Liver (tissue), 9 donors: ENCODE data around the gene SCGN. TPM values are rescaled to one million over a fixed set of nuclear protein-coding genes. Genes with fewer than 3 reads are reported as not detected.

ENCODE experiments used
- DNase-seq: peaks from one replicate; pipeline ENCODE4 v3.0.0-alpha.2; 2017; ENCODE audit warnings: low spot score
- H3K27ac ChIP-seq, 2 donors: one replicate each; pipeline ENCODE4 v1.7.0; 2013; ENCODE audit warnings: inconsistent platforms in 2 of 2, low read length in 2 of 2, control low read depth in 1 of 2, low read depth in 1 of 2, mild to moderate bottlenecking in 1 of 2
- H3K27me3 ChIP-seq, 4 donors: one replicate each; pipeline versions ENCODE4 v1.6.1 to v1.7.0; 2013; ENCODE audit warnings: low read length in 3 of 4, inconsistent platforms in 1 of 4, mild to moderate bottlenecking in 1 of 4, moderate library complexity in 1 of 4; ENCODE audit not compliant: control insufficient read depth in 4 of 4, insufficient read depth in 4 of 4
- H3K36me3 ChIP-seq, 4 donors: one replicate each; pipeline versions ENCODE4 v1.6.1 to v1.7.0; 2013; ENCODE audit warnings: low read length in 3 of 4, mild to moderate bottlenecking in 3 of 4, low read depth in 1 of 4, moderate library complexity in 1 of 4; ENCODE audit not compliant: control insufficient read depth in 4 of 4, insufficient read depth in 3 of 4
- H3K4me1 ChIP-seq, 4 donors: one replicate each; pipeline versions ENCODE4 v1.6.1 to v1.7.0; 2013; ENCODE audit warnings: low read length in 3 of 4, mild to moderate bottlenecking in 3 of 4, moderate library complexity in 1 of 4; ENCODE audit not compliant: control insufficient read depth in 4 of 4, insufficient read depth in 4 of 4
- H3K4me3 ChIP-seq, 3 donors: one replicate each; pipeline versions ENCODE4 v1.6.1 to v1.7.0; 2013; ENCODE audit warnings: low read length in 3 of 3, control low read depth in 1 of 3, low read depth in 1 of 3, mild to moderate bottlenecking in 1 of 3
- H3K9ac ChIP-seq, 2 donors: one replicate each; pipeline ENCODE4 v1.7.0; 2013; ENCODE audit warnings: low read length in 2 of 2, mild to moderate bottlenecking in 2 of 2, moderate library complexity in 2 of 2, control low read depth in 1 of 2, low read depth in 1 of 2
- H3K9me3 ChIP-seq, 4 donors: one replicate each; pipeline versions ENCODE4 v1.6.1 to v1.7.0; 2013; ENCODE audit warnings: low read length in 3 of 4; ENCODE audit not compliant: control insufficient read depth in 4 of 4
- EGR1 ChIP-seq, 2 donors: IDR thresholded peaks; 2 replicates each; pipeline ENCODE4 v1.6.1; 2016 to 2018; ENCODE audit warnings: antibody characterized with exemption in 2 of 2, low read depth in 2 of 2
- FOXA1 ChIP-seq: IDR thresholded peaks from 2 replicates; pipeline ENCODE4 v1.6.1; 2016; ENCODE audit warnings: antibody characterized with exemption
- FOXA2 ChIP-seq: IDR thresholded peaks from 2 replicates; pipeline ENCODE4 v1.6.1; 2016; ENCODE audit warnings: antibody characterized with exemption
- HNF4A ChIP-seq, 2 donors: conservative IDR thresholded peaks; 2 replicates each; pipeline ENCODE4 v1.6.1; 2016; ENCODE audit warnings: antibody characterized with exemption in 2 of 2, mild to moderate bottlenecking in 2 of 2
- JUND ChIP-seq, 2 donors: IDR thresholded peaks; 2 replicates each; pipeline ENCODE4 v1.6.1; 2016; ENCODE audit warnings: antibody characterized with exemption in 2 of 2
- NR2F2 ChIP-seq: IDR thresholded peaks from 2 replicates; pipeline ENCODE4 v1.6.1; 2016; ENCODE audit warnings: antibody characterized with exemption
- RAD21 ChIP-seq, 2 donors: IDR thresholded peaks; 2 replicates each; pipeline ENCODE4 v1.6.1; 2016; ENCODE audit warnings: antibody characterized with exemption in 2 of 2, mild to moderate bottlenecking in 2 of 2
- RXRA ChIP-seq, 2 donors: IDR thresholded peaks; 2 replicates each; pipeline ENCODE4 v1.6.1; 2017 to 2018; ENCODE audit warnings: antibody characterized with exemption in 2 of 2, mild to moderate bottlenecking in 1 of 2
- SP1 ChIP-seq: IDR thresholded peaks from 2 replicates; pipeline ENCODE4 v1.6.1; 2018; ENCODE audit warnings: antibody characterized with exemption, mild to moderate bottlenecking
- TAF1 ChIP-seq: conservative IDR thresholded peaks from 2 replicates; pipeline ENCODE4 v1.6.1; 2016; ENCODE audit warnings: antibody characterized with exemption, mild to moderate bottlenecking
- YY1 ChIP-seq: IDR thresholded peaks from 2 replicates; pipeline ENCODE4 v1.6.1; 2016; ENCODE audit warnings: antibody characterized with exemption, mild to moderate bottlenecking
- WGBS: extraction: QIAGEN DNeasy Blood & Tissue Kit; methylation state at CpG from one replicate; pipeline ENCODE4 v1.1.7; 2013; 5-methylcytosine and 5-hydroxymethylcytosine counted together
- polyA plus RNA-seq, 2 donors: library from polyadenylated mRNA; stranded (reverse) in 1 of 2; unstranded in 1 of 2; fragments of 200-250 nt in 1 of 2; fragments of >200 nt in 1 of 2; fragmentation: Nextera tagmentation in 1 of 2; extraction: Ambion mirVana in 1 of 2; gene quantifications; one replicate each; pipeline versions ENCODE4 v1.2.1 to v1.2.3, GENCODE V29; 2013 to 2015
- total RNA-seq, 2 donors: library from RNA; depleted of rRNA; stranded (reverse); fragments of >200 nt; gene quantifications; one replicate each; pipeline ENCODE4 v1.2.3, GENCODE V29; 2014
- TF ChIP-seq, protein P1 (sequence below): IDR thresholded peaks from 2 replicates; pipeline ENCODE4 v1.6.1; 2016; ENCODE audit warnings: antibody characterized with exemption
- TF ChIP-seq, protein P2 (sequence below): IDR thresholded peaks from 2 replicates; pipeline ENCODE4 v1.6.1; 2016; ENCODE audit warnings: antibody characterized with exemption
- TF ChIP-seq, protein P3 (sequence below): IDR thresholded peaks from 2 replicates; pipeline ENCODE4 v1.6.1; 2016; ENCODE audit warnings: antibody characterized with exemption
- TF ChIP-seq, protein P4 (sequence below): fragments of 150-350 bp; IDR thresholded peaks from 2 replicates; pipeline ENCODE4 v1.5.1; 2017; ENCODE audit warnings: improper control_type of control experiment, low read depth, low read length; ENCODE audit not compliant: missing input control
- donor health status: healthy.
- donor health status: healthy.
- donor health status: healthy.
- donor health status: healthy.
- donor health status: healthy.

The SCGN gene
- total and polyA plus RNA-seq, 4 donors = 0.28 to 8.1 (median 2.8) TPM

DNA sequence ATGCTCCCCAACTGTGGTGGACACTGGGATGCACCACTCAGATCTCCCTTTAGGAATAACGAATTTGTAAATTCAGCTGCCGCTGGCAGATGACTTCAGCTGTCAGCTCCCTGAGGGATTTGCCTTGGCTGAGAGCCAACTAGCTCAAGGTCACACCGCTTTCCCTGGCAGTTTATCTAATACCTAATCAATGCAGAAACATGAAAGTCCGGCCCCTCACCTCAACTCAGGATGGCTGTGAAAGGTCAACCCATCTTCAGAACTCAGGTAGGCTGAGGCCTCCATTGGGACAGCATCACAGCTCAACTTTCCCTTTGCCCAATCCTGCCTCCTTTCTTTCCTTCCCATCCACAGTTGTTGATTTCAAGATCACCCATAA lies 22.8 kb upstream of the SCGN start:
- Histone ChIP-seq H3K9me3 (no peaks in the 10 kb centered on the region), H3K27me3 (no peaks in the 10 kb centered on the region), H3K4me3 (no peak overlapping the region), H3K9ac (no peak overlapping the region), H3K36me3 (no peaks in the 10 kb centered on the region), H3K4me1 (peaks cover 0 to 6% (median 0%) of the 10 kb centered on the region in 4 donors), H3K27ac (no peak overlapping the region)
- TF ChIP-seq, protein P1, sequence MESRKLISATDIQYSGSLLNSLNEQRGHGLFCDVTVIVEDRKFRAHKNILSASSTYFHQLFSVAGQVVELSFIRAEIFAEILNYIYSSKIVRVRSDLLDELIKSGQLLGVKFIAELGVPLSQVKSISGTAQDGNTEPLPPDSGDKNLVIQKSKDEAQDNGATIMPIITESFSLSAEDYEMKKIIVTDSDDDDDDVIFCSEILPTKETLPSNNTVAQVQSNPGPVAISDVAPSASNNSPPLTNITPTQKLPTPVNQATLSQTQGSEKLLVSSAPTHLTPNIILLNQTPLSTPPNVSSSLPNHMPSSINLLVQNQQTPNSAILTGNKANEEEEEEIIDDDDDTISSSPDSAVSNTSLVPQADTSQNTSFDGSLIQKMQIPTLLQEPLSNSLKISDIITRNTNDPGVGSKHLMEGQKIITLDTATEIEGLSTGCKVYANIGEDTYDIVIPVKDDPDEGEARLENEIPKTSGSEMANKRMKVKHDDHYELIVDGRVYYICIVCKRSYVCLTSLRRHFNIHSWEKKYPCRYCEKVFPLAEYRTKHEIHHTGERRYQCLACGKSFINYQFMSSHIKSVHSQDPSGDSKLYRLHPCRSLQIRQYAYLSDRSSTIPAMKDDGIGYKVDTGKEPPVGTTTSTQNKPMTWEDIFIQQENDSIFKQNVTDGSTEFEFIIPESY = no peak
- WGBS = 30% methylated on average over 4 of the region's 4 CpGs
- peak; percentile 44 for DNase-seq

DNA sequence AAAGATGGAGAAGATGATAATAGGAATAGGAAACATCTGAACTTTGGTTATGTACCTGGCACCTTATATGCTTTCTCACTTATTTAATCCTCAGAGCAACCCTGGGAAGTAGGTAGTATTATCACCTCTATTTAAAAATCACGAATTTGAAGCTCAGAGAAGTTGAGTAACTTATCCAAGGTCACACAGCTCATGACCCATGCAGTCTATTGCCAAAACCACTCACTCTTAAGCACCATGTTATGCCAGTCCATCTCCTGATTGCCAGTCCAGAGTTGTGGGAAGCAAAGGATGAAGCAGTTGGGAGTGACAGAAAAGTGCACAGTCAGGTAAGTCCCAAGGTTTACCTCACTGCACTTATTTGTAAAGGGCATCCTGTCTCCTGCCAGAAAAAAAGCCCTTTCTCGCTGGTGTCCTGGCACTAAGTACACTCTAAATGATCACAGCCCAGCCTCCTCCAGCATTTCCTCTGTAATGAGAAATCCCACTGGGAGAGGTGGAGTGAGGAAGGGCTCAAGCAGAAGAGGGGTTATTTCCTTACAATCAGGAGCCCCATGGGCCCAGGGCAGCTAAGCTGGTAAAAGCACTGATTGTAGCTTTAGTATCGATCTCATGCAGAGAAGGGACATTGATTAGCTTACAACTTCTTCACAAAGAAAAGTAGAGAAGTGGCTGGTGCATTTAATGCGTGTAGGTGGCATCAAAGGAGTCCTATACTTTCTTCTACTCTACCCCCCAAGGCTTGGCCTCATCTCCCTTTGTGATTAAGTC lies 21.3 kb upstream of the SCGN start:
- Histone ChIP-seq H3K9me3 (no peaks in the 10 kb centered on the region), H3K36me3 (no peaks in the 10 kb centered on the region), H3K27me3 (no peaks in the 10 kb centered on the region), H3K4me3 (no peak overlapping the region), H3K4me1 (peaks cover 0 to 6% (median 0%) of the 10 kb centered on the region in 4 donors), H3K27ac (no peak overlapping the region), H3K9ac (no peak overlapping the region)
- 78% methylated on average over 4 of the region's 4 CpGs for WGBS
- DNase-seq = no peak
- TF ChIP-seq YY1 (no peak), NR2F2 (no peak), SP1 (no peak), FOXA1 (no peak), HNF4A (conservative IDR thresholded peaks at IDR 0.05) (no peak)
- TF ChIP-seq, protein P2, sequence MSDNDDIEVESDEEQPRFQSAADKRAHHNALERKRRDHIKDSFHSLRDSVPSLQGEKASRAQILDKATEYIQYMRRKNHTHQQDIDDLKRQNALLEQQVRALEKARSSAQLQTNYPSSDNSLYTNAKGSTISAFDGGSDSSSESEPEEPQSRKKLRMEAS = no peak
- TF ChIP-seq, protein P3, sequence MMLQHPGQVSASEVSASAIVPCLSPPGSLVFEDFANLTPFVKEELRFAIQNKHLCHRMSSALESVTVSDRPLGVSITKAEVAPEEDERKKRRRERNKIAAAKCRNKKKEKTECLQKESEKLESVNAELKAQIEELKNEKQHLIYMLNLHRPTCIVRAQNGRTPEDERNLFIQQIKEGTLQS = no peak

GRCh38 chr6:25635886-25636317 lies 16.1 kb upstream of the SCGN start:
- Histone ChIP-seq H3K27ac (no peak overlapping the region), H3K9me3 (no peaks in the 10 kb centered on the region), H3K4me3 (no peak overlapping the region), H3K9ac (no peak overlapping the region), H3K27me3 (no peaks in the 10 kb centered on the region), H3K36me3 (no peaks in the 10 kb centered on the region), H3K4me1 (no peaks in the 10 kb centered on the region)
- 94% methylated on average over 2 of the region's 2 CpGs for WGBS
- TF ChIP-seq, protein P4, sequence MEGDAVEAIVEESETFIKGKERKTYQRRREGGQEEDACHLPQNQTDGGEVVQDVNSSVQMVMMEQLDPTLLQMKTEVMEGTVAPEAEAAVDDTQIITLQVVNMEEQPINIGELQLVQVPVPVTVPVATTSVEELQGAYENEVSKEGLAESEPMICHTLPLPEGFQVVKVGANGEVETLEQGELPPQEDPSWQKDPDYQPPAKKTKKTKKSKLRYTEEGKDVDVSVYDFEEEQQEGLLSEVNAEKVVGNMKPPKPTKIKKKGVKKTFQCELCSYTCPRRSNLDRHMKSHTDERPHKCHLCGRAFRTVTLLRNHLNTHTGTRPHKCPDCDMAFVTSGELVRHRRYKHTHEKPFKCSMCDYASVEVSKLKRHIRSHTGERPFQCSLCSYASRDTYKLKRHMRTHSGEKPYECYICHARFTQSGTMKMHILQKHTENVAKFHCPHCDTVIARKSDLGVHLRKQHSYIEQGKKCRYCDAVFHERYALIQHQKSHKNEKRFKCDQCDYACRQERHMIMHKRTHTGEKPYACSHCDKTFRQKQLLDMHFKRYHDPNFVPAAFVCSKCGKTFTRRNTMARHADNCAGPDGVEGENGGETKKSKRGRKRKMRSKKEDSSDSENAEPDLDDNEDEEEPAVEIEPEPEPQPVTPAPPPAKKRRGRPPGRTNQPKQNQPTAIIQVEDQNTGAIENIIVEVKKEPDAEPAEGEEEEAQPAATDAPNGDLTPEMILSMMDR = no peak
- TF ChIP-seq FOXA2 = no peak
- TF ChIP-seq HNF4A (conservative IDR thresholded peaks at IDR 0.05) = no peak
- no peak for TF ChIP-seq FOXA1
- no peak for TF ChIP-seq RAD21 (IDR thresholded peaks at IDR 0.05)
- no peak for TF ChIP-seq RXRA (IDR thresholded peaks at IDR 0.05)
- TF ChIP-seq TAF1 = no peak
- no peak for TF ChIP-seq EGR1 (IDR thresholded peaks at IDR 0.05; ENCODE audit: low read depth in 2 of 2)
- TF ChIP-seq JUND (IDR thresholded peaks at IDR 0.05) = no peak
- TF ChIP-seq, protein P1 = no peak
- DNase-seq = no peak
